Stomach smooth muscle (tissue), 2 donors: ENCODE results near the gene PPP1R12A.

Experiments
- H3K27ac ChIP-seq: one replicate; pipeline ENCODE4 v1.7.0; 2013; ENCODE audit warnings: mild to moderate bottlenecking, low read length, inconsistent platforms
- H3K27me3 ChIP-seq, 2 donors: one replicate each; pipeline ENCODE4 v1.7.0; 2013; ENCODE audit warnings: low read length in 2 of 2; ENCODE audit not compliant: insufficient read depth in 2 of 2, control insufficient read depth in 1 of 2
- H3K36me3 ChIP-seq, 2 donors: one replicate each; pipeline ENCODE4 v1.7.0; 2013; ENCODE audit warnings: low read length in 2 of 2; ENCODE audit not compliant: control insufficient read depth in 2 of 2, insufficient read depth in 2 of 2
- H3K4me1 ChIP-seq: one replicate; pipeline ENCODE4 v1.7.0; 2013; ENCODE audit warnings: low read length; ENCODE audit not compliant: control insufficient read depth, insufficient read depth
- H3K4me3 ChIP-seq, 2 donors: one replicate each; pipeline ENCODE4 v1.7.0; 2013; ENCODE audit warnings: low read length in 2 of 2
- H3K9ac ChIP-seq, 2 donors: one replicate each; pipeline ENCODE4 v1.7.0; 2013; ENCODE audit warnings: low read length in 2 of 2, mild to moderate bottlenecking in 1 of 2
- H3K9me3 ChIP-seq, 2 donors: one replicate each; pipeline ENCODE4 v1.7.0; 2013; ENCODE audit warnings: low read length in 2 of 2; ENCODE audit not compliant: control insufficient read depth in 2 of 2
- donor health status: healthy.
- donor health status: Pancreatic carcinoma.

The PPP1R12A gene

GRCh38 chr12:79766705-79767464 lies 168.0 kb downstream of the PPP1R12A start:
- Histone ChIP-seq H3K36me3 (no peaks in the 10 kb centered on the region), H3K9me3 (no peaks in the 10 kb centered on the region), H3K27me3 (no peaks in the 10 kb centered on the region), H3K9ac (no peak overlapping the region), H3K4me1 (no peaks in the 10 kb centered on the region), H3K27ac (no peak overlapping the region), H3K4me3 (no peak overlapping the region)

GRCh38 chr12:79765157-79765556 lies 169.7 kb downstream of the PPP1R12A start:
- Histone ChIP-seq H3K27ac (no peak overlapping the region), H3K4me1 (no peaks in the 10 kb centered on the region), H3K9me3 (no peaks in the 10 kb centered on the region), H3K27me3 (no peaks in the 10 kb centered on the region), H3K9ac (no peak overlapping the region), H3K4me3 (no peak overlapping the region), H3K36me3 (no peaks in the 10 kb centered on the region)

- H3K4me3 ChIP-seq = no peak overlapping the region
- no peak overlapping the region for H3K27ac ChIP-seq
- H3K9me3 ChIP-seq = no peaks in the 10 kb centered on the region
- no peak overlapping the region for H3K9ac ChIP-seq
- no peaks in the 10 kb centered on the region for H3K27me3 ChIP-seq
- no peaks in the 10 kb centered on the region for H3K4me1 ChIP-seq
- no peaks in the 10 kb centered on the region for H3K36me3 ChIP-seq
Observed at GRCh38 chr12:79764641-79765040, 170.3 kb downstream of the PPP1R12A start.

- no peaks in the 10 kb centered on the region for H3K4me1 ChIP-seq
Observed at GRCh38 chr12:79763766-79764452, 171.0 kb downstream of the PPP1R12A start.

GRCh38 chr12:79761341-79761740 lies 173.6 kb downstream of the PPP1R12A start:
- Histone ChIP-seq H3K27ac (no peak overlapping the region), H3K9me3 (peaks cover 6 to 8% of the 10 kb centered on the region in 2 donors), H3K4me1 (no peaks in the 10 kb centered on the region), H3K27me3 (no peaks in the 10 kb centered on the region), H3K9ac (no peak overlapping the region), H3K36me3 (no peaks in the 10 kb centered on the region), H3K4me3 (no peak overlapping the region)

More at GRCh38 chr12:79763766-79764452, 171.0 kb downstream of the PPP1R12A start:
- no peaks in the 10 kb centered on the region for H3K9me3 ChIP-seq
- H3K4me3 ChIP-seq = no peak overlapping the region
- H3K27me3 ChIP-seq = no peaks in the 10 kb centered on the region
- H3K9ac ChIP-seq = no peak overlapping the region
- H3K27ac ChIP-seq = no peak overlapping the region
- H3K36me3 ChIP-seq = no peaks in the 10 kb centered on the region

- H3K9me3 ChIP-seq = no peaks in the 10 kb centered on the region
- H3K27ac ChIP-seq = no peak overlapping the region
- no peak overlapping the region for H3K4me3 ChIP-seq
Observed at GRCh38 chr12:79747274-79747673, 187.6 kb downstream of the PPP1R12A start.

GRCh38 chr12:79737875-79738718 lies 196.8 kb downstream of the PPP1R12A start:
- H3K9ac ChIP-seq = no peak overlapping the region
- no peaks in the 10 kb centered on the region for H3K4me1 ChIP-seq
- H3K4me3 ChIP-seq = no peak overlapping the region
- H3K36me3 ChIP-seq = no peaks in the 10 kb centered on the region
- no peaks in the 10 kb centered on the region for H3K9me3 ChIP-seq
- H3K27me3 ChIP-seq = no peaks in the 10 kb centered on the region
- H3K27ac ChIP-seq = no peak overlapping the region

More at GRCh38 chr12:79747274-79747673, 187.6 kb downstream of the PPP1R12A start:
- Histone ChIP-seq H3K36me3 (no peaks in the 10 kb centered on the region), H3K9ac (no peak overlapping the region), H3K4me1 (no peaks in the 10 kb centered on the region), H3K27me3 (no peaks in the 10 kb centered on the region)

- no peaks in the 10 kb centered on the region for H3K27me3 ChIP-seq
- H3K9me3 ChIP-seq = no peaks in the 10 kb centered on the region
- no peak overlapping the region for H3K9ac ChIP-seq
- H3K4me3 ChIP-seq = no peak overlapping the region
- H3K4me1 ChIP-seq = no peaks in the 10 kb centered on the region
- H3K27ac ChIP-seq = no peak overlapping the region
- H3K36me3 ChIP-seq = no peaks in the 10 kb centered on the region
Observed at GRCh38 chr12:79732638-79733037, 202.3 kb downstream of the PPP1R12A start.

GRCh38 chr12:79725987-79726386 lies 208.9 kb downstream of the PPP1R12A start:
- Histone ChIP-seq H3K4me3 (no peak overlapping the region), H3K27me3 (no peaks in the 10 kb centered on the region), H3K27ac (no peak overlapping the region), H3K4me1 (no peaks in the 10 kb centered on the region), H3K36me3 (no peaks in the 10 kb centered on the region), H3K9ac (no peak overlapping the region), H3K9me3 (no peaks in the 10 kb centered on the region)
